ENCODE results near the gene SS18. TPM values are rescaled to one million over a fixed set of nuclear protein-coding genes. Genes with fewer than 3 reads are reported as not detected.

SS18 gene
- total RNA-seq, 1 donor from 2014 or later = 67.9 TPM

- no peak for DNase-seq (ENCODE audit: low read depth)
Observed at GRCh38 chr18:26003356-26003755, 87.1 kb downstream of the SS18 start.

- no peak for DNase-seq (ENCODE audit: low read depth)
Observed at GRCh38 chr18:26002375-26002910, 88.0 kb downstream of the SS18 start.

- DNase-seq (ENCODE audit: low read depth) = no peak
Observed at GRCh38 chr18:25998461-25998860, 92.0 kb downstream of the SS18 start.

GRCh38 chr18:25992566-25992965 is 97.8 kb downstream of the SS18 start:
- DNase-seq (ENCODE audit: low read depth) = no peak

- no peak for DNase-seq (ENCODE audit: low read depth)
Observed at GRCh38 chr18:25990473-25990872, 99.9 kb downstream of the SS18 start.

- DNase-seq (ENCODE audit: low read depth) = no peak
Observed at GRCh38 chr18:25985707-25986394, 104.6 kb downstream of the SS18 start.

GRCh38 chr18:25983730-25984129 is 106.7 kb downstream of the SS18 start:
- DNase-seq (ENCODE audit: low read depth) = no peak

- DNase-seq (ENCODE audit: low read depth) = no peak
Observed at GRCh38 chr18:25982961-25983360, 107.5 kb downstream of the SS18 start.

GRCh38 chr18:25982153-25982552 is 108.3 kb downstream of the SS18 start:
- DNase-seq (ENCODE audit: low read depth) = no peak

- DNase-seq (ENCODE audit: low read depth) = no peak
Observed at GRCh38 chr18:25979369-25980040, 110.9 kb downstream of the SS18 start.

GRCh38 chr18:25976554-25976953 is 113.9 kb downstream of the SS18 start:
- peak; percentile 58 for DNase-seq (ENCODE audit: low read depth)

- DNase-seq (ENCODE audit: low read depth) = peak; percentile 8
Observed at GRCh38 chr18:25974630-25975077, 115.8 kb downstream of the SS18 start.

Other genes with a start within 250 kb of the SS18 start
- not detected in 2 replicates for gene PSMA8, start 43.3 kb upstream of the SS18 start, total RNA-seq
- gene TAF4B, start 135.8 kb upstream of the SS18 start, total RNA-seq = 1.8 and 2.7 TPM in 2 replicates